Stimulated activated memory B cell treated with anti-CD40 and anti-IgM and Interleukin-4, amounts not matched to agents 10 μg/mL and 1 μg/mL and 100 μg/mL, for 72 hours (primary cell): ENCODE measurements around the gene UNC45A.
A peak's percentile ranks its signal among the peaks of the same experiment; 100 is the strongest.

Experiments used
- ATAC-seq: fragments of 150-1000 bp; cut with Tn5 transposase; 2 replicates; pipeline ENCODE4 v1.10.0; 2021
- H3K27ac Mint-ChIP-seq: one replicate; pipeline ENCODE4 v1.8.0; 2022; ENCODE audit warnings: mild to moderate bottlenecking, mixed read lengths
- H3K27me3 Mint-ChIP-seq: one replicate; pipeline ENCODE4 v1.8.0; 2022; ENCODE audit warnings: mixed read lengths
- H3K36me3 Mint-ChIP-seq: one replicate; pipeline ENCODE4 v1.8.0; 2022; ENCODE audit warnings: mixed read lengths
- H3K4me1 Mint-ChIP-seq: one replicate; pipeline ENCODE4 v1.8.0; 2022; ENCODE audit warnings: mixed read lengths
- H3K4me3 Mint-ChIP-seq: one replicate; pipeline ENCODE4 v1.8.0; 2022; ENCODE audit warnings: mild to moderate bottlenecking, moderate library complexity, mixed read lengths
- H3K9me3 Mint-ChIP-seq: one replicate; pipeline ENCODE4 v1.8.0; 2022; ENCODE audit warnings: mixed read lengths

Gene UNC45A

DNA sequence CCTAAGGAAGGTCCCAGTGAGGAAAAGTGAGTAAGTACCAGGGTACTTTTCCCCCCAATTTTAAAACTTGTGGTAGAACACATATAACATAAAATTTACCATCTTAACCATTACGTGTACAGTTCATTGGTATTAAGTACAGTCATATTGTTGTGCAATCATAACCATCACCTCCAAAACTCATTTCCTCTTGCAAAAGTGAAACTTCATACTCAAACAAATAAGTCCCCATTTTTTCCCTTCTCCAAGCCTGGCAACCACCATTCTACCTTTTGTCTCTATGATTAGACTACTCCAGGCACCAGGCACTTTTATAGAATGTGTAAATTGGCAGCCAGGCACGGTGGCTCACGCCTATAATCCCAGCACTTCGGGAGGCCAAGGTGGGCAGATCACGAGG is 47.0 kb downstream of the UNC45A start:
- Mint-ChIP-seq H3K4me1 (peaks cover 33% of the 10 kb centered on the region), H3K4me3 (peak overlapping the region; percentile 42), H3K36me3 (peaks cover 16% of the 10 kb centered on the region), H3K27ac (peak overlapping the region; percentile 84), H3K27me3 (no peaks in the 10 kb centered on the region), H3K9me3 (no peaks in the 10 kb centered on the region)
- ATAC-seq = peak; percentile 80

DNA sequence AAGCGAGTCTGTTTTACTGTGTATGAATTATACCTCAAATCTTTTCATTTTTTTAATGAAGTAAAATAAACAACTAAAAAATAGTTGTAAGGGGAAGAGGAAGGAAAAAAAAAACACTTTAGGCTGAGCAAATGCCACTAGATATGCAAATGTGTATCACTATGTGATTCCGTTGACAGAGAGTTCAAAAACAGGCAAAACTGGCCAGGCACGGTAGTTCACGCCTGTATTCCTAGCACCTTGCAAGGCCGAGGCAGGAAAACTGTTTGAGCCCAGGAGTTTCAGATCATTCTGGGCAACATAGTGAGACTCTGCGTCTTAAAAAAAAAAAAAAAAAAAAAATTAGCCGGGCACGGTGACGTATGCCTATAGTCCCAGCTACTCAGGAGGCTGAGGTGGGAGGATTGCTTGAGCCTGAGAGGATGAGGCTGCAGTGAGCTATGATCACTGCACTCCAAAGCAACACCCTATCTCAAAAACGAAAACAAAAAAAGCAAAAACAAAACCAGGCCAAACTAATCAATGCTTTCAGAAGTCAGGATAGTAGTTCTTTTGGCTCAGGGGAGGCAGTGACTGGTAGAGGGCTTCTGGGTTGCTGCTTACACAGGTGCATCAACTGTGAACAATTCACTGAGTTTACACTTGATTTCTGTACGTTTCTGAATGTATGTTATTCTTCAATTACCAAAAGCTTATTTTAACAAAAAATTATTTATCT is 51.9 kb downstream of the UNC45A start:
- no peak for ATAC-seq
- Mint-ChIP-seq H3K4me1 (peaks cover 39% of the 10 kb centered on the region), H3K9me3 (no peaks in the 10 kb centered on the region), H3K36me3 (no peaks in the 10 kb centered on the region), H3K4me3 (no peak overlapping the region), H3K27ac (peak overlapping the region; percentile 40), H3K27me3 (no peaks in the 10 kb centered on the region)

DNA sequence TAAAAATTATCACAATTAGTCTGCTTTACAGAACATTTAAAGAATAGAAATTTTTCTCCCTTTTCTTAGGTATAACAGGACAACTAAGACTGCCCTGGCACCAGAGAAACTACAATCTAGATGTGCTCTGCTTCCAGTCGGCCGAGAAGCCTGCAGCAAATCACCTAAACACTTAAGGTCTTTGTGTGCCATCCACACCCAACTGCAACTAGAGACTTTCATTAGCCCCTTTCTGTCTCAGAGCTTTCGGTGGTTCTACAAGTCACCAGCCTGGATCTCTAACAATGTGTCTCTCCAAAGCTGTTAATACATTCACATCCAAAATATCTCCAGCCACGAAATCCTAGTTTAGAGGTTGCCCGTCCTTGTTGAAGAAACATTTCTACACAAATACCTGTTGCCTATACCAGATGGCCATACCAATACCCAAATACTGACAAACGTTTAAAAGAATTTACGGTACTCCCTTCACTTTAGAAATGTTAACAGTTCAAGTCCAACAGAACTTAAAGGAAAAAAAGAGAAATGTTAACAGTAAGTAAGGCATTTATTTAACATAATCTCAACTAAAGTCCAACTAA is 52.6 kb downstream of the UNC45A start:
- ATAC-seq = no peak
- no peaks in the 10 kb centered on the region for H3K27me3 Mint-ChIP-seq
- H3K4me3 Mint-ChIP-seq = no peak overlapping the region
- no peaks in the 10 kb centered on the region for H3K9me3 Mint-ChIP-seq
- H3K36me3 Mint-ChIP-seq = no peaks in the 10 kb centered on the region
- peak overlapping the region; percentile 40 for H3K27ac Mint-ChIP-seq
- peaks cover 36% of the 10 kb centered on the region for H3K4me1 Mint-ChIP-seq

DNA sequence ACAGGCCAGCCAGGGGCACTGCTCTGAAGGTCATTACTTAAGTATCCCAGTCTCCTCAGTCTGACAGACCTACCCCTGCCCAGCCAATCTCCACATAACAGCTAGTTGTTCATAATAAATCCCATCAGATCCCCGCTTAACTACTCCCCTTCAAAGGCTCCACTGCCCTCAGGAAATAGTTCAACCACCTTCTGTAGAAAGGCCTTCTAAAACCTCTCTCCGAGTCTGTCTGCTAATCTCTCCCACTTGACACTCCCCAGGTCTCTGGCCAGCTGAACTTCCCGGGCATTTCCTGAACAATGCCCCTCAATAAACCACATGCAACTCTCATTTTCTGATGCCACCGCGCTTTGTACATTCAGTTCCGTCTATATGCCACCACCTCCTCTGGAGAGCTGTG is 53.2 kb downstream of the UNC45A start:
- H3K9me3 Mint-ChIP-seq = no peaks in the 10 kb centered on the region
- peak overlapping the region; percentile 40 for H3K27ac Mint-ChIP-seq
- peak overlapping the region; percentile 13 for H3K4me3 Mint-ChIP-seq
- H3K36me3 Mint-ChIP-seq = no peaks in the 10 kb centered on the region
- peaks cover 33% of the 10 kb centered on the region for H3K4me1 Mint-ChIP-seq
- no peaks in the 10 kb centered on the region for H3K27me3 Mint-ChIP-seq
- ATAC-seq = no peak

DNA sequence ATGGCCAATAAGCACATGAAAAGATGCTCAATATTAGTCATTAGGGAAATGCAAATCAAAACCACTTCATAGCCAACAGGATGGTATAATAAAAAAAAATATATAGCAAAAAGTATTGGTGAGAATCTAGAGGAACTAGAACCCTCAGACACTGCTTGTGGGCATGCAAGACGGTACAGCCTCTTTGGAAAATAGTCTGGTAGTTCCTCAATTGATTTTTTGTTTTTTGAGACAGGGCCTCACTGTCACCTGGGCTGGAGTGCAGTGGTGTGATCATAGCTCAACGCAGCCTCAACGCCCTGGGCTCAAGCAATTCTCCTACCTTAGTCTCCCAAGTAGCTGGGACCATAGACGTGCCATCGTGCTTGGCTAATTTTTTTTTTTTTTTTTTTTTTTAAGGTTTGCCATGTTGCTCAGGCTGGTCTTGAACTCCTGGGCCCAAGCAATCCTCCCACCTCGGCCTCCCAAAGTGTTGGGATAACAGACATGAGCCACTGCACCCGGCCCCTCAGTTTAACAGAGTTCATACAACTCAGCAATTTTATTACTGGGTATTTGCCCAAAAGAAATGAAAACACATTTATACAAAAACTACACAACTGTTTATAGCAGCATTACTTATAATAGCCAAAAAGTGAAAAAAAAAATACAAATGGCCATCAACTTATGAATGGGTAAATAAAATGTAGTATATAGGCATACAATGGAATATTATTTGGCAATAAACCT is 54.1 kb downstream of the UNC45A start:
- peak; percentile 62 for ATAC-seq
- peaks cover 29% of the 10 kb centered on the region for H3K4me1 Mint-ChIP-seq
- H3K9me3 Mint-ChIP-seq = no peaks in the 10 kb centered on the region
- peak overlapping the region; percentile 40 for H3K27ac Mint-ChIP-seq
- H3K4me3 Mint-ChIP-seq = no peak overlapping the region
- H3K27me3 Mint-ChIP-seq = no peaks in the 10 kb centered on the region
- no peaks in the 10 kb centered on the region for H3K36me3 Mint-ChIP-seq

DNA sequence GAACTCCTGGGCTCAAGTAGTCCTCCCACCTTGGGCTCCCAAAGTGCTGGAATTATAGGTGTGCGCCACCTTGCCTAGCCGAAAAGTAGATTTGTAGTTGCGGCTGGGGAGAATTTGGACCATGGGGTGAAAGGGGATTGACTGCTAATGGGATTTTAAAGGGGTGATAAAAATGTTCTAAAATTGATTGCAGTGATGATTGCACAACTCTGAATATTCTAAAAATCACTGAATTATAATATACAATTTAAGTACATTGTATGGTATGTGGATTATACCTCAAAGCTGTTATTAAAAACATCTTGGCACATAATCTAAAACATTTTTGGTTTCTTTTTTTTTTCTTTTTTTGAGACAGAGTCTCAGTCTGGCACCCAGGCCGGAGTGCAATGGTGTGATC is 55.4 kb downstream of the UNC45A start:
- Mint-ChIP-seq H3K4me3 (no peak overlapping the region), H3K27me3 (no peaks in the 10 kb centered on the region), H3K9me3 (no peaks in the 10 kb centered on the region), H3K27ac (no peak overlapping the region), H3K36me3 (no peaks in the 10 kb centered on the region), H3K4me1 (peaks cover 33% of the 10 kb centered on the region)
- no peak for ATAC-seq

DNA sequence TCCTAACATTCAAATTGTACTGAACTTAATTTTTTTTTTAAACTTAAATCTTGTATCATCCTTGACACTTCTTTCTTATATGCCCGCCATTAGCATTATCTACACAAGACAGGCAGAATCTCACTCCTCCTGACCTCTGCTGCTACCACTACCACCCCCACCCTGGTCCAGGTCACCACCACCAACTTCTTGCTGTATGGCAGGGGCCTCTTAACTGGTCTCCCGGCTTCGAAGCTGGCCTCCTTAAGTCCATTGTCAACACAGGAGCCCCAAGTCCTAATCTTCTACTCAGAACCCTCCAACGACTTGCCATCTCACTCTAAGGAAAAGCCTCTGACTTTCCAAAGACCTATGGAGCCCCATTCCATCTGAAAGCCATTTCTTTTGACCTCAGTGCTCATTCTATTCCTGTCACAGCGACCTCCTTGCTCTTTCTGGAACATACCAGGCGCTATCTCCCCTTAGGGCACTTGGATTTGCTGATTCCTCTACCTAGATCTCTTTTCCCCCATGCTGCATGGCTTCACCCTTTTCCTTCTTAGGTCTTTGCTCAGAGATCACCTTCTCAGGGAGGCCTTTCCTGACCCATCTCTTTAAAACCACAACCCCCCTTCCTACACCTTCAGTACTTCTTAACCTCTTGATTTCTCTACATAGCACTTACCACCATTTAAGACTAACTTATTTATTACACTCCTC is 56.7 kb downstream of the UNC45A start:
- no peaks in the 10 kb centered on the region for H3K9me3 Mint-ChIP-seq
- ATAC-seq = no peak
- H3K36me3 Mint-ChIP-seq = no peaks in the 10 kb centered on the region
- no peaks in the 10 kb centered on the region for H3K27me3 Mint-ChIP-seq
- H3K27ac Mint-ChIP-seq = no peak overlapping the region
- H3K4me1 Mint-ChIP-seq = peaks cover 33% of the 10 kb centered on the region
- no peak overlapping the region for H3K4me3 Mint-ChIP-seq

DNA sequence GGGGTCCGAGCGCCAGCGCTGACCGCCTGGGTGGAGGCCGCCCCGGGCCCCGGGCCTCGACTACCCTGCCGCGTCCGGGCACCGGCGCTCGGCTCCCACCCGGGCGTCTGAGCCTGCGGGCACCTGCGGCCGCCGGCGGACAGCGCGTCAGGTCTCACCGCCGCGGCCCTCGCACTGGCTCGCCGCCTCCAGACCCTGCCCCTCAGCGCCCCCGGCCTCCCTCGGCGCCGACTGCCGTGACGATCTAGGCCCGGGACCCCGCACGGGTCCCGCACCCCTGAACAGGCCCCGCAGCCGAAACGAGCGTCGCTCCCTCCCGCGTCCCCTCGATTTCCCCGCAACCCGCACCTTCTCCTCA is 59.0 kb downstream of the UNC45A start:
- Mint-ChIP-seq H3K4me1 (peaks cover 12% of the 10 kb centered on the region), H3K36me3 (peaks cover 19% of the 10 kb centered on the region), H3K27me3 (no peaks in the 10 kb centered on the region)

DNA sequence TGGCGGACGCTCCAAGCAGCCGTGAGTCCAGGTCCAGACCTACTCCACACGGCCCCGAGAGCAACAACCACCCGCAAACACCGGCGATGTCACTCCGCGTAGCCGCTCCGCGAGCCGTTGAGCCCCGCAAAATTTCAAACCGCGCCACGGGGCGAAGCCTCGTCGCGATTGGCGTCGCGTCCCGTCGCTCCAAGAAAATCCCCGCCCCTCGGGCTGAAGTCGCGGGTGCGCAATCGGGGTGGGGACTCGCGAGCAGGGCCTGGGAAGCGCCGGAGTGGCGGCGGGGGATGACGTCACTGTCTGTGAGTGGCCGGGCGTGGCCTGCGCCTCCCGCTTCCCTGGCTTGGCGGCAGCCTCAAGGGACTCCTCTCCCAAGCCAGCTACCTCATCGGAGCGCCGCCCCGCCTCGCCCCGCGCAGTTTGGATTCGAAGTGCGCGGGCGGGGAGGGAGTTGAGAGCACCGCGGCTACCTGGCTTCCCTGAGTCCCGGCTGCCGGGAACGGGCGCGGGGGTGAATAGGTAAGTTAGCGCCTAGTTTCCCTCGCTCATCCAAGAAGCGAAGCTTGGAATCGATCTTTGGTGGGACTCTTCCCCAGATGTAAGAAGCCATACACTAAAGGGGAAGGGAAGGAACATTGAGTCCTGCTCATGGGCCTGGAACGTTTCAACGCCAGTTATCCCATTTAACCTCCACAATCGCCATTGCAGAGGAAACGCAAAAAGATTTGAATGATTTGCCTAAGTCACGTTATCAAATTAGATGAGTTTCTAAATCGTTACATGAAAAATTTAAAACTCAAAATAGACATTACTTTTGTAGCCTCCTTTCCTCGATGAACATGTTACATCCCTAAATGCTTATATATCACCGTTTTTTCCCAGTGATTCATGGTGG is 59.6 kb downstream of the UNC45A start, which contains the start of gene PRC1:
Gene PRC1 (minus strand): TSS at position 119 of the 895 bp plus-strand sequence. CDS start 118 bp downstream, at position 1.
- H3K27ac Mint-ChIP-seq = peak within 1 kb of the TSS; percentile 95
- H3K36me3 Mint-ChIP-seq = peaks cover 23% of the 10 kb centered on the region
- peak; percentile 99 for ATAC-seq

More for the DNA sequence above, 59.0 kb downstream of the UNC45A start:
- Mint-ChIP-seq H3K4me3 (peak overlapping the region; percentile 100), H3K9me3 (no peaks in the 10 kb centered on the region), H3K27ac (peak overlapping the region; percentile 95)
- ATAC-seq = peak; percentile 52

DNA sequence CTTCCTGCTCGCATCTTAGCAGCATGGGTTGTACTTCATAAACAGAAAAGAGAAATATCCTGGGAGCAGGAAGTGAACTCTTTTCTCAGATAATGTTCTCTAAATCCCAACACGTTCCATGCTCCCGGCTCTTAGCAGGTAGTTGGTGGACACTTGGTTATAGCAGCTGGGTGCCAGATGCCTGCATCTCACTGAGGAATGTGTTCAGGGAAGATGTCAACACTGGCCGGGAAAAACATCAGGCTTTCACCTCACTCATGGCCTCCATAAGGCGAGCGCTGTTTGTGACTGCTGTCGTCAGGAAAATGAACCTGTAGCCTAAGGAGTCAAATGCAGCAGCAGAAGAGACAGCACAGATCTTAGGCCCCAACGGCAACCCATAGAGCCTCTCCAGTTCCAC is 63.7 kb downstream of the UNC45A start:
- H3K9me3 Mint-ChIP-seq = no peaks in the 10 kb centered on the region
- H3K27ac Mint-ChIP-seq = no peak overlapping the region
- peaks cover 56% of the 10 kb centered on the region for H3K36me3 Mint-ChIP-seq
- no peak for ATAC-seq
- peaks cover 5% of the 10 kb centered on the region for H3K4me1 Mint-ChIP-seq
- no peaks in the 10 kb centered on the region for H3K27me3 Mint-ChIP-seq
- H3K4me3 Mint-ChIP-seq = no peak overlapping the region

More for the DNA sequence above, 59.6 kb downstream of the UNC45A start, which contains the start of gene PRC1:
- H3K4me3 Mint-ChIP-seq = peak within 1 kb of the TSS; percentile 100
- no peaks in the 10 kb centered on the region for H3K9me3 Mint-ChIP-seq
- H3K4me1 Mint-ChIP-seq = peaks cover 12% of the 10 kb centered on the region
- H3K27me3 Mint-ChIP-seq = no peaks in the 10 kb centered on the region

DNA sequence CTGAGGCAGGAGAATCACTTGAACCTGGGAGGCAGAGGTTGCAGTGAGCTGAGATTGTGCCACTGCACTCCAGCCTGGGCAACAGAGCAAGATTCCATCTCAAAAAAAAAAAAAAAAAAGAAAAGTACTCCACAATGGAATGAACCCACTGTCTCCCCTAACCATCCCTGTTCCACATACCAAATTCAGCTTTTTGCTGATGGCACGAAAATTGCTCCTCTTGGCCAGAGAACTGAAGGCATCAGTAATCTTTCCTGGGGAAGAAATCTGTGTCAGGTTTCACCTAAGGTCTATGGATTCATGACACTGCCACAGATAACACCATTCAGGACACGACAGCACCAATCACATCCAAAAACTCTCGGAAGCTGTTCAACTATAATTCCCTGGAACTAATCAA is 66.1 kb downstream of the UNC45A start:
- no peak for ATAC-seq
- H3K4me1 Mint-ChIP-seq = no peaks in the 10 kb centered on the region
- no peak overlapping the region for H3K27ac Mint-ChIP-seq
- H3K36me3 Mint-ChIP-seq = peaks cover 71% of the 10 kb centered on the region
- no peaks in the 10 kb centered on the region for H3K27me3 Mint-ChIP-seq
- no peaks in the 10 kb centered on the region for H3K9me3 Mint-ChIP-seq
- no peak overlapping the region for H3K4me3 Mint-ChIP-seq
